ENCODE measurements around the gene YIF1A. TPM values are rescaled to one million over a fixed set of nuclear protein-coding genes. Genes with fewer than 3 reads are reported as not detected.

YIF1A gene
- total RNA-seq, 2 experiments from 2014 or later, result 57.2 to 73.4 TPM

DNA sequence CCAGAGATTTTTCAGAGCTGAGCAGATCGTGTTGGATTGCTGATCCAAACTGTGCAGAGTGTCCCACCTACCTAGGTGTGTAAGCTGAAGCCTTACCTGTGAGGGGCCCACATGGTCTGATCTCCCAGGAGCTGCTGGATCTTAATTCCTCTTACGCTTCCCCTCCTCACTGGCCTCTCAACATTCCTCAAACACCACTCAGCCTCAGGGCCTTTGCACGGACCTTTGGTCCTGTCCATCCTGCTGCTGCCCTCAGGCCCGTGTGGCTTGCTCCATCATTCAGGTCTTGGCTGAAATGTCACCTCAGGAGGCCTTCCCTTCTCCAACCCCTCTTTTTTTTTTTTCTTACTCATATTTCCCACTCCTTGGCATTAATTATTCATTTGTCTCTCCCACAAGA, 41.6 kb downstream of the YIF1A start:
- Histone ChIP-seq H2AFZ (ENCODE audit: low read length) (no peak overlapping the region), H3K9me3 (ENCODE audit: low read length) (no peaks in the 10 kb centered on the region), H3K36me3 (ENCODE audit: insufficient read depth, low read length) (no peaks in the 10 kb centered on the region), H3K4me1 (ENCODE audit: insufficient read depth, low read length, poor library complexity, severe bottlenecking) (no peaks in the 10 kb centered on the region), H4K20me1 (ENCODE audit: insufficient read depth, low read length) (no peaks in the 10 kb centered on the region), H3K4me3 (ENCODE audit: low read depth, low read length, poor library complexity, severe bottlenecking) (no peak overlapping the region), H3K27ac (ENCODE audit: low read depth, low read length, poor library complexity, severe bottlenecking) (no peak overlapping the region), H3K4me2 (ENCODE audit: low read length) (no peak overlapping the region), H3K79me2 (ENCODE audit: insufficient read depth, low read depth, low read length) (no peaks in the 10 kb centered on the region), H3K9me2 (ENCODE audit: insufficient read depth, low read length) (no peaks in the 10 kb centered on the region)
- ChIA-PET CTCF (ENCODE audit: unreplicated experiment) (no interaction called here), POLR2A (no interaction called here)
- BruUV-seq (replicated peaks), result no TSS peak
- intact Hi-C loops (cut with micrococcal nuclease; ENCODE audit: unreplicated experiment), result no loop called here
- TF ChIP-seq EZH2phosphoT487 (IDR thresholded peaks at IDR 0.05; ENCODE audit: borderline replicate concordance, low read depth, low read length), result no peak
- TF ChIP-seq, protein P1, sequence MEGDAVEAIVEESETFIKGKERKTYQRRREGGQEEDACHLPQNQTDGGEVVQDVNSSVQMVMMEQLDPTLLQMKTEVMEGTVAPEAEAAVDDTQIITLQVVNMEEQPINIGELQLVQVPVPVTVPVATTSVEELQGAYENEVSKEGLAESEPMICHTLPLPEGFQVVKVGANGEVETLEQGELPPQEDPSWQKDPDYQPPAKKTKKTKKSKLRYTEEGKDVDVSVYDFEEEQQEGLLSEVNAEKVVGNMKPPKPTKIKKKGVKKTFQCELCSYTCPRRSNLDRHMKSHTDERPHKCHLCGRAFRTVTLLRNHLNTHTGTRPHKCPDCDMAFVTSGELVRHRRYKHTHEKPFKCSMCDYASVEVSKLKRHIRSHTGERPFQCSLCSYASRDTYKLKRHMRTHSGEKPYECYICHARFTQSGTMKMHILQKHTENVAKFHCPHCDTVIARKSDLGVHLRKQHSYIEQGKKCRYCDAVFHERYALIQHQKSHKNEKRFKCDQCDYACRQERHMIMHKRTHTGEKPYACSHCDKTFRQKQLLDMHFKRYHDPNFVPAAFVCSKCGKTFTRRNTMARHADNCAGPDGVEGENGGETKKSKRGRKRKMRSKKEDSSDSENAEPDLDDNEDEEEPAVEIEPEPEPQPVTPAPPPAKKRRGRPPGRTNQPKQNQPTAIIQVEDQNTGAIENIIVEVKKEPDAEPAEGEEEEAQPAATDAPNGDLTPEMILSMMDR (conservative IDR thresholded peaks at IDR 0.05; ENCODE audit: low read length), result no peak
- DNase-seq (ENCODE audit: low spot score), result no peak

DNA sequence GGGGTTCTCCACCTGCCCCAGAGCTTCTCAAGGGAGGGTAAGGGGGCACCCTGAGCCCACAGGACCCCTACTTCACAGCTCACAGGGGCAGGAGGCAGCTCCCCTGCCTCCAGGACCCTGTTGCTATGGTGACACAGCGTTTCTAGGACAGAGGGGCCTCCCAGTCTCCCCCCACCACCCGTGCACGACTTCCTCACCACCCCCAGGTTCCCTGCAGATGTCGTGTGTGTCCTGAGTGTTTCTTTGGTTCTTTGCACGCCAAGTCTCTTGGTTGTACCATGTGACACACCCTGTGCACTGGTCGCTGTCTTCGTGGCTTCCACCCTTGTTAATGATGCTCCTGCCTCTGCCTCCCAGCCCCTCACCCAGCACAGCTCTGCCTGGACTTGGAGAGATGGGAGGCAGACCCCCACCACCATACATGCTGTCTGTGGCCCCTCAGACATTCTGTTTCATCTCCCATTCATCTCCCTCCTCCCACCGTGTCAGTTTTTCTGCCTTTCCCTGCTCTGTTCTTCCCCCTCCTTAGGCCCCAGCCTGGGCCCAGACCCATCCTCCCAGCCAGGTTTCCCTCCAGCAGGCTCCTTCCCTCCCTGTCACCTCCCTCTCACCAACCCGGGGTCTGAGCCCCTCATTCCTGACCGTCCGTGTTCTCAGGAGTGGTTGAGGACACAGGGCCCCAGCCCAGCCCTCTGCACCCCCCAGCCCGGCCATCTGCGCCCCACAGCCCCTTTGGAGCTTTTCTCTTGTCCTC, 45.0 kb downstream of the YIF1A start:
- POLR2A ChIA-PET, result interaction anchor here (0.6 kb wide), 1 partner anchor 9 kb away, joined by 4 read pairs; no protein-coding TSS in a partner anchor
- TF ChIP-seq, protein P1 (conservative IDR thresholded peaks at IDR 0.05; ENCODE audit: low read length), result no peak
- no peak for TF ChIP-seq EZH2phosphoT487 (IDR thresholded peaks at IDR 0.05; ENCODE audit: borderline replicate concordance, low read depth, low read length)
- no peak for DNase-seq (ENCODE audit: low spot score)
- Histone ChIP-seq H4K20me1 (ENCODE audit: insufficient read depth, low read length) (no peaks in the 10 kb centered on the region), H3K4me2 (ENCODE audit: low read length) (no peak overlapping the region), H2AFZ (ENCODE audit: low read length) (no peak overlapping the region), H3K9me3 (ENCODE audit: low read length) (no peaks in the 10 kb centered on the region), H3K9me2 (ENCODE audit: insufficient read depth, low read length) (no peaks in the 10 kb centered on the region), H3K4me1 (ENCODE audit: insufficient read depth, low read length, poor library complexity, severe bottlenecking) (no peaks in the 10 kb centered on the region), H3K36me3 (ENCODE audit: insufficient read depth, low read length) (no peaks in the 10 kb centered on the region), H3K27ac (ENCODE audit: low read depth, low read length, poor library complexity, severe bottlenecking) (no peak overlapping the region), H3K4me3 (ENCODE audit: low read depth, low read length, poor library complexity, severe bottlenecking) (no peak overlapping the region), H3K79me2 (ENCODE audit: insufficient read depth, low read depth, low read length) (no peaks in the 10 kb centered on the region)
- BruUV-seq (replicated peaks), result TSS peak; percentile 55
- intact Hi-C loops (cut with micrococcal nuclease; ENCODE audit: unreplicated experiment), result no loop called here
- CTCF ChIA-PET (ENCODE audit: unreplicated experiment), result no interaction called here

DNA sequence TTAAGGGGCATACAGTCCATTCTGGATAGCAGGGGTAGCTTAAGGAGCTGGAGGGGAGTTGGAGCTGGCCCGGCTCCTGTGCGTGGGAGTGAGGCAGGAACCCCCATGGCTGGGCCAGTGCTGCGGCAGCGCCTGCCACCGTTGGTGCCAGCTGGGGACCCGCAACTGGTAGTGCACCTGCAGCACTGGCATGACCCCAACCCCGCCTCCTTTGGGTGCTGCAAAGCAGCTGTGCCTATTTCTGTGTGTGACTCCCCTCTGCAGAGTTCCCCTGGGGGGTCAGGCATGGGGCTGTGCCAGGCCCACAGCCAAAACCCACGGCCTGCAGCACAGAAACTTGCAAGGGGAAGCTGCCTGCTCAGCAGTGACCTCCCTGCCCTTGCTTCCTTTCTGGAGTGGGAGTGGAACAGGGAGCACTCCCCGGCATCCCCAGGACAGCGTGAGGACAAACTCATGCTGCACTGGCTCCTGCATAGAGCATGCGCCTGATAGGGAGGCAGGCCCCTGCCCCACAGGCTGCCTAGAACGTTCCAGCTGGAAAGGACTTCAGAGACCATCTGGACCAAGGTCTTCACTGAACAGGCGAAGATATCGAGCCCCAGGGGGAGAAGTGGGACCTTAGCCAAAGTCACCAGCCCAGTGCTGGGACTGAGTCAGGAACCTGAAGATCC, 46.7 kb downstream of the YIF1A start:
- no peaks in the 10 kb centered on the region for H3K79me2 ChIP-seq (ENCODE audit: insufficient read depth, low read depth, low read length)
- no peaks in the 10 kb centered on the region for H3K9me2 ChIP-seq (ENCODE audit: insufficient read depth, low read length)
- H2AFZ ChIP-seq (ENCODE audit: low read length), result no peak overlapping the region
- H3K36me3 ChIP-seq (ENCODE audit: insufficient read depth, low read length), result no peaks in the 10 kb centered on the region
- TF ChIP-seq EZH2phosphoT487 (IDR thresholded peaks at IDR 0.05; ENCODE audit: borderline replicate concordance, low read depth, low read length), result no peak
- TF ChIP-seq, protein P1 (conservative IDR thresholded peaks at IDR 0.05; ENCODE audit: low read length), result no peak
- no peaks in the 10 kb centered on the region for H3K9me3 ChIP-seq (ENCODE audit: low read length)
- ChIA-PET CTCF (ENCODE audit: unreplicated experiment) (no interaction called here), POLR2A (no interaction called here)
- H3K4me2 ChIP-seq (ENCODE audit: low read length), result no peak overlapping the region
- H3K4me1 ChIP-seq (ENCODE audit: insufficient read depth, low read length, poor library complexity, severe bottlenecking), result no peaks in the 10 kb centered on the region
- no peak overlapping the region for H3K4me3 ChIP-seq (ENCODE audit: low read depth, low read length, poor library complexity, severe bottlenecking)
- no peak overlapping the region for H3K27ac ChIP-seq (ENCODE audit: low read depth, low read length, poor library complexity, severe bottlenecking)
- intact Hi-C loops (cut with micrococcal nuclease; ENCODE audit: unreplicated experiment), result no loop called here
- H4K20me1 ChIP-seq (ENCODE audit: insufficient read depth, low read length), result no peaks in the 10 kb centered on the region
- no TSS peak for BruUV-seq (replicated peaks)
- no peak for DNase-seq (ENCODE audit: low spot score)
